GM18951 (cell line): ENCODE measurements around the gene THSD4.

Source experiments
- POLR2A ChIP-seq: IDR thresholded peaks from 4 replicates; pipeline ENCODE4 v1.6.1; 2011; ENCODE audit warnings: mild to moderate bottlenecking; ENCODE audit not compliant: insufficient read length, insufficient read depth; ENCODE audit errors: extremely low read depth
- in situ Hi-C: fragments of 300-500 bp; cut with MboI; formaldehyde crosslinking; loops from one replicate; pipeline ENCODE4 v1.12.0; 2022; ENCODE audit warnings: low sequenced_read_pairs, mixed read lengths, inconsistent platforms; ENCODE audit not compliant: unreplicated experiment

Gene THSD4

GRCh38 chr15:71182522-71182921 lies 67.3 kb downstream of the THSD4 start:
- in situ Hi-C loops = no loop called here
- TF ChIP-seq POLR2A = no peak

GRCh38 chr15:71183063-71183462 lies 67.8 kb downstream of the THSD4 start:
- TF ChIP-seq POLR2A = no peak
- in situ Hi-C loops = no loop called here

- in situ Hi-C loops = no loop called here
- TF ChIP-seq POLR2A = no peak
These were observed 70.4 kb downstream of the THSD4 start for GRCh38 chr15:71185706-71186105.

GRCh38 chr15:71186267-71186666 lies 71.0 kb downstream of the THSD4 start:
- in situ Hi-C loops = no loop called here
- no peak for TF ChIP-seq POLR2A

- in situ Hi-C loops = no loop called here
These were observed 71.8 kb downstream of the THSD4 start for GRCh38 chr15:71187078-71187477.

GRCh38 chr15:71187526-71187925 lies 72.3 kb downstream of the THSD4 start:
- in situ Hi-C loops = no loop called here
- TF ChIP-seq POLR2A = no peak

More at GRCh38 chr15:71187078-71187477, 71.8 kb downstream of the THSD4 start:
- TF ChIP-seq POLR2A = no peak

- no peak for TF ChIP-seq POLR2A
- in situ Hi-C loops = no loop called here
These were observed 74.4 kb downstream of the THSD4 start for GRCh38 chr15:71189718-71190117.

- TF ChIP-seq POLR2A = no peak
- in situ Hi-C loops = no loop called here
These were observed 76.0 kb downstream of the THSD4 start for GRCh38 chr15:71191296-71191695.

- TF ChIP-seq POLR2A = no peak
- in situ Hi-C loops = no loop called here
These were observed 77.5 kb downstream of the THSD4 start for GRCh38 chr15:71192816-71193215.

- in situ Hi-C loops = no loop called here
- TF ChIP-seq POLR2A = no peak
These were observed 79.0 kb downstream of the THSD4 start for GRCh38 chr15:71194286-71194685.

GRCh38 chr15:71195242-71195641 lies 80.0 kb downstream of the THSD4 start:
- in situ Hi-C loops = no loop called here
- TF ChIP-seq POLR2A = no peak

GRCh38 chr15:71197620-71198019 lies 82.3 kb downstream of the THSD4 start:
- in situ Hi-C loops = no loop called here
- TF ChIP-seq POLR2A = no peak

GRCh38 chr15:71198846-71199245 lies 83.6 kb downstream of the THSD4 start:
- in situ Hi-C loops = no loop called here
- TF ChIP-seq POLR2A = no peak

GRCh38 chr15:71199384-71200351 lies 84.4 kb downstream of the THSD4 start:
- TF ChIP-seq POLR2A = no peak
- in situ Hi-C loops = no loop called here
